GM13977 (cell line): ENCODE measurements around the gene ZNF747.

Source experiments
- DNase-seq: peaks from one replicate; pipeline ENCODE4 v3.0.0; 2012; ENCODE audit warnings: low spot score
- in situ Hi-C: fragments of 300-500 bp; cut with MboI; formaldehyde crosslinking; loops from one replicate; pipeline ENCODE4 v1.12.0; 2022; ENCODE audit warnings: low sequenced_read_pairs, low pct_unique_long_range_greater_than_20kb, mixed read lengths, inconsistent platforms; ENCODE audit not compliant: unreplicated experiment
- TF ChIP-seq, protein P1 (sequence below): IDR thresholded peaks from 2 replicates; pipeline ENCODE4 v1.5.1; 2012; ENCODE audit warnings: mild to moderate bottlenecking, control low read depth; ENCODE audit not compliant: insufficient read depth; ENCODE audit errors: extremely low read depth, missing control alignments

ZNF747 gene

DNA sequence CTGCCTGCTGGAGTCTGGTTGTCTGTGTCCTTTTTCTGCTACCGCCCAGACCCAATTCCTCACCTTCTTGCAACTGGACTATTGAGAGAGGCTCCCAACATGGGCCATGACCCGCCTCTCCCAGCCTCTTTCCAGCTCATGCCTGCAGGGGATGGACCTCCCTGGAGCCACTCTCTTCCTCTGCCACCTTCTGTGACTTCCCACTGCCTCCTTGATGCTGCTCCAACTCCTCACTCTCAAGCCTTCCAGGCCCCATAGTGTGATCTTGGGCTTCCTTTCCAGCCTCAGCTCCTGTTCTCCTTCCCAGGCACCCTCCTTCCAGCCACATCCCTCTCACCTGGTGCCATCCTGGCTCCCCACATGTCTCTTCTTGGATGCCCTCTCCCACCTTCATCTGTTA is 19.4 kb downstream of the ZNF747 start:
- no peak for DNase-seq
- in situ Hi-C loops, result no loop called here
- TF ChIP-seq, protein P1, sequence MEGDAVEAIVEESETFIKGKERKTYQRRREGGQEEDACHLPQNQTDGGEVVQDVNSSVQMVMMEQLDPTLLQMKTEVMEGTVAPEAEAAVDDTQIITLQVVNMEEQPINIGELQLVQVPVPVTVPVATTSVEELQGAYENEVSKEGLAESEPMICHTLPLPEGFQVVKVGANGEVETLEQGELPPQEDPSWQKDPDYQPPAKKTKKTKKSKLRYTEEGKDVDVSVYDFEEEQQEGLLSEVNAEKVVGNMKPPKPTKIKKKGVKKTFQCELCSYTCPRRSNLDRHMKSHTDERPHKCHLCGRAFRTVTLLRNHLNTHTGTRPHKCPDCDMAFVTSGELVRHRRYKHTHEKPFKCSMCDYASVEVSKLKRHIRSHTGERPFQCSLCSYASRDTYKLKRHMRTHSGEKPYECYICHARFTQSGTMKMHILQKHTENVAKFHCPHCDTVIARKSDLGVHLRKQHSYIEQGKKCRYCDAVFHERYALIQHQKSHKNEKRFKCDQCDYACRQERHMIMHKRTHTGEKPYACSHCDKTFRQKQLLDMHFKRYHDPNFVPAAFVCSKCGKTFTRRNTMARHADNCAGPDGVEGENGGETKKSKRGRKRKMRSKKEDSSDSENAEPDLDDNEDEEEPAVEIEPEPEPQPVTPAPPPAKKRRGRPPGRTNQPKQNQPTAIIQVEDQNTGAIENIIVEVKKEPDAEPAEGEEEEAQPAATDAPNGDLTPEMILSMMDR, result no peak

DNA sequence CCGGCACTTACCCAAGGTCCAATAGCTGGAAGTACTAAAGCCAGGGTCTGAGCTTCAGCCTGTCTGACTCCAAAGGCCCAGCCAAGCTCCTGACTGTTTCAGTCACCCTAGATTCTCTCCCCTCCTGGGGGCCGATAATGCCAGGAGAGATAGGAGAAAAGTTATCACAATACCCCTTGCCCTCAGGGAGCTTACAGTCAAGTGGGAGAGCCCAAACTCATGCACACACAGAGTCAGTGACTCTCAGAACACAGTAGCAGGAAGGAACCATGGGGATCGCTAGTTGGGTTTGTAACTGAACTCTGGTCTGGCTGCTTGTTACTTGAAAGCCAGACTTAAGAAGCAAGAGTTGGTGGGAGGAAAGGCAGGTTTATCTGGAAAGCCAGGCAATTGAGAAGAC is 23.1 kb downstream of the ZNF747 start:
- TF ChIP-seq, protein P1, result no peak
- in situ Hi-C loops, result no loop called here

DNA sequence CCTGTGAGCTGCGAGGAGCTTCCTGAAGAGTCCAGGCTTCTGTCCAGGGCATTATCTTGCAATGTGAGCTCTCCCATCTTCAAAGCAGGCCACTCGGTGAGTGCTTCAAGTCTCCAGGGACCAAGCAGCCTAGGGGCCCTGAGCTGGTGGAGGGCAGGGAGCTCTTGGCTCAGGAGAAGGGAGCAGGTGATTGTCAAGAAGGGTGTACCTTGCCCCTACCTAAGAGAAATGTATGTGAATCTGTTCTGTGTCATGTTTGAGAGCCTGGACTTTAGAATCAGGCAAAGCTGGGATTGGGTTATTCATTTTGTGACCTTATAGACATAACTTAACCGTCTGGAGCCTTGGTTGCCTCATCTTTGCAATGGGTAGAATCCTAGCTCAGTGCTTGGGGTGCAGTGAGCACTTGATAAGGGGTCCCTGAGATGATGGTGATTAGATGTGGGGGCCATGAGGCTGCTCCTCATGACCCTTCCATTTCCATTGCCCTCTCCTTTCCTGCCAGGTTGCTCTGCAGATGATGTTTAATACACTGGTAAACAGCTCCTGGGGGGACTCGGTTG is 24.2 kb downstream of the ZNF747 start:
- in situ Hi-C loops, result no loop called here
- TF ChIP-seq, protein P1, result no peak

More for the DNA sequence above, 23.1 kb downstream of the ZNF747 start:
- no peak for DNase-seq

DNA sequence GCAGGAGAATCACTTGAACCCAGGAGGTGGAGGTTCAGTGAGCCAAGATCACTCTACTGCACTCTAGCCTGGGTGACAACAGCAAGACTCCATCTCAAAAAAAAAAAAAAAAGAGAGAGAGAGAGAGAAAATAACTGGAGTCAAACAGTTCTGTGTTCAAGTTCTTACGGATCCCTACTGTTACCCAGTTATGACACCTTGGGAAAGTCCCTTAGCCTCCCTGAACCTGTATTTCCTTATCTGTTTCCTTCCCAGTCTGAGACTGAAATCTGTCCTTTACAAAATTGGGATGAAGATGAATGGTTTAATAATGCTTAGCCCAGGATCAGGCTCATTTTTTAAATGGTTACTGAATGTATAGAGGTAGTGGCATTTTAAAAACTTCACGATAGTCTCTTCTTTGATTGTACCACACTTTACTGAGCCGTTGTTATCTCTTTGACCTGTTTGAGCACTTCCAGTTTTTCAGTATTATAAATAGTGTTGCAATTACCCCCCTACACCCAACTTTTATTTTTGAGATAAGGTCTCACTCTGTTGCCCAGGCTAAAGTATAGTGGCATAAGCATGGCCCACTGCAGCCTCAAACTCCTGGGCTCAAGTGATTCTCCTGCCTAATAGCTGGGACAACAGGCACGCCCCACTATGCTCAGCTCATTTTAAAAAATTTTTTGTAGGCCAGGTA is 25.4 kb downstream of the ZNF747 start:
- TF ChIP-seq, protein P1, result no peak
- in situ Hi-C loops, result no loop called here
- no peak for DNase-seq

More for the DNA sequence above, 24.2 kb downstream of the ZNF747 start:
- DNase-seq, result no peak

DNA sequence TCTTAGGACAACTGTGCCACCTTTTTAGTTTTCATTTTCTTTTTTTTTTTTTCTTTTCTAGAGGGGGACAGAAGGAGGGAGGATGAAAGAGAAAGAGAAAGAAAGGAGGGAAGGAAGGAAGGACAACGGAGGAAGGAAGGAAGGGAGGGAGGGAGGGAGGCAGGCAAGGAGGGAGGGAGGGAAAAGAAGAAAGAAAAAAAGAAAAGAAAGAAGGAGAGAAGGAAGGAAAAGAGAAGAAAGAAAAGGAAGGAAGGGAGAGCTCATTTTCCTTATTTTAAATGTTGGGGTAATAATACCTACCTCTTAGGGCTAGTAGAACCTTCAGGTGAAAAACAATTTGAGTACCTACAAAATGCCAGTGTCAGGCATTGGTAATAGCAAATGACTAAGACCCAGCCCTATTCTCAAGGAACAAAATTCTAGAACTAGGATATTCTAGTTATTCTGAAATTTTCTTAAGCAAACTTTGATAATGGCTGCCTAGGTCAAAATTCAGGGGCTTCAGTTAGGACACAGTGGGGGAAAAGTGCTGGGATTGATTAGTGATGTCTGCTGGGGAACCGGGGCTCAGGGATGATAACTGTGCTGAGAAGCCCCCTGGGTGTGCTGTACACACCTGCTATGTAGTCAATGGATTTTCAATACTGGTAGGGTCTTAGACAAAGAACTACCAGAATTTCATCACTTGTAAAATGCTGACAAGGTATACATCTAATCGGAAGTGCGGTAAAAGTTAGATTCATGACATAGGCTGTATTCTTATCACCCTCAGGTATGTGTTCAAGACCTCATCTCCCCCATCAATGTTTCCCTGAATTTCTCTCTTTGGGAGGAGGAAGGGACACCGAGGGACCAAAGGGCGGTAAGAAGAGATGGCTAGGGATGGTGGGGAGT is 31.0 kb downstream of the ZNF747 start:
- in situ Hi-C loops, result no loop called here
- TF ChIP-seq, protein P1, result no peak
- no peak for DNase-seq

DNA sequence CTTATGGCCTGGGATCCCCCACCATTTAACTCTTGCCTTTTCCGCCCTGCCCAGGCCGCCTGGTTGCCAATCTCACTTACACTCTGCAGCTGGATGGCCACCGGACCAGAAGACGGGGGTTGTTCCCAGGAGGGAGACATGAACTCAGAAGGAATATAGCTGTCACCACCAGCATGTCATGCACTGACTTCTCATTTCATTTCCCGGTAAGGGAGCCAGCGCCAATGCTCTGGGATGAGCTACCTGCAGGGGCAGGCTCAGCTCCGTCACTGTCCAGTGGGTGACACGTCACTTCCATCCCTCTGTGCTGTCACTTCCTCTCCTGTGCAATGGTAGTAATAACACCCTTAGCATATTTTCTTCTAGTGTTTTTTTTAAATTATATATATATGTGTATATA is 35.4 kb downstream of the ZNF747 start:
- in situ Hi-C loops, result no loop called here
- TF ChIP-seq, protein P1, result no peak
- DNase-seq, result no peak
